ENCODE data around the gene DYNLT5.
"Not testable (repeated sequence)": the region's sequence is repeated elsewhere in the genome, so short reads cannot be mapped to it uniquely, and the experiment has no call there.

DYNLT5 gene

DNA sequence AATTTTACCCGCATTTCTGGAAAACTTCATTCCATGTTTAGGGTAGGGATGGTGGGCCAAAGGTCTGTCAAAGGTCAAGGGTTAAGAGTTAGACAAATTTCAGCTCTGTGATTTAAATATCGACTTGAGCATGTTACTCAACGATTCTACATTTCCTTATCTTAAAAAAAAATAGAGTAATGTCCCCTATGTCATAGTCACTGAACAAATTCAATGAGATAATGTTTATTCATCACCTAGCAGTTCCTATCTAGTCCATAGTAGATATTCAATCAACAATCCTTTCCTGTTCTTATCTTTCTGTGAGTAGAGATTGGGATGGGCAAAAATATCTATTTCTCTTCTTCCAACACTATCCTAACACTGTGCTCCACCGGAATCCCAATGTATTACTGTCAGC lies 1.1 kb upstream of the DYNLT5 start:
- DNase-seq: no peak

GRCh38 chr1:66752671-66753371 lies 562 bp downstream of the DYNLT5 start:
- no peak for DNase-seq

DNA sequence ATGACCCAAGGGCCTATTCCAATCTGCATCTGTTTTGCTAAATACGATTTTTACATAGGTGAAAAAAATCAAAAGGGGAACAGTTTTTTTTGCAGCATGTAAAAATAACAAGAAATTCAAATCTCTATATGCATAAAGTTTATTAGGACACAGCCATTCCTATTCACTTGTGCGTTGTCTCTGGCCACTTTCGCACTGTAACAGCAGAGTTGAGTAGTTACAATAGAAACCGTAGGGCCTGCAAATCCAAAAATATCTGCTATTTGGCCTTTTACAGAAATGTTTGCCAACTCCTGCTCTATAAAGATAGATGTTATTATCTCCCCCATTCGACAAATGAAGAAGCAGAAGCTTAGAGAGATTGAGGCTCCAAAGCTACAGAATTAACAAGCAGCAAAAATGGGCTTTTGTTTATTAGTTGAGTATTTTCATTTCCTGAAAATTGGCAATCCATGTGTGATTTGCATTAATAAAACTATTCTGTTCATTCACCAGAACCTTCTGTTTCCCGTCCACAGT lies 5.5 kb downstream of the DYNLT5 start:
- no peak for DNase-seq

DNA sequence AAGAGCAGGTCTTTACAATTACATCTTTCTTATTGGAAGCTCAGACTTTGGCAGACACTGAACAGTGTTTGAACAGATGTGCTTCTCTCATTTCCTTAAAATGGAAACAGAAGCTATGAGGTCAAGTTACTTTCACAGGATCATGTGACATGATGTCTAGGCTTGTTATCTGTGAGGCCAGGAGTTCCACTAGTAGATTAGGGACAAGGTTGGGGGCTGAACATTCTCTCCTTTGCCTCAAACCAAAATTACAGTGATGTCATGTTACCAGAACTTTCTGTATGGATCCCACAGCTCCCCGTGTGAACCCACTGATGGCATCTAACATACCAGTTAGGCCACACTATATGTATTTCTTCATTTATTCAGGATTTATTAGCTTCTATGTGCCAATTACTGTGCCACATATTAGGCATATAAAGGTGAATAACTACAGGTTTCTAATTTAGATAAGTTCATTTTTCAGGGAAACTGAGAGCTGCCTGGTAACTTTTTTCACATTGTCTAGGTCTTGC lies 6.0 kb downstream of the DYNLT5 start:
- DNase-seq: no peak

GRCh38 chr1:66760506-66760905 lies 8.2 kb downstream of the DYNLT5 start:
- no peak for DNase-seq

- DNase-seq: no peak
Observed at GRCh38 chr1:66761221-66761620, 9.0 kb downstream of the DYNLT5 start.

DNA sequence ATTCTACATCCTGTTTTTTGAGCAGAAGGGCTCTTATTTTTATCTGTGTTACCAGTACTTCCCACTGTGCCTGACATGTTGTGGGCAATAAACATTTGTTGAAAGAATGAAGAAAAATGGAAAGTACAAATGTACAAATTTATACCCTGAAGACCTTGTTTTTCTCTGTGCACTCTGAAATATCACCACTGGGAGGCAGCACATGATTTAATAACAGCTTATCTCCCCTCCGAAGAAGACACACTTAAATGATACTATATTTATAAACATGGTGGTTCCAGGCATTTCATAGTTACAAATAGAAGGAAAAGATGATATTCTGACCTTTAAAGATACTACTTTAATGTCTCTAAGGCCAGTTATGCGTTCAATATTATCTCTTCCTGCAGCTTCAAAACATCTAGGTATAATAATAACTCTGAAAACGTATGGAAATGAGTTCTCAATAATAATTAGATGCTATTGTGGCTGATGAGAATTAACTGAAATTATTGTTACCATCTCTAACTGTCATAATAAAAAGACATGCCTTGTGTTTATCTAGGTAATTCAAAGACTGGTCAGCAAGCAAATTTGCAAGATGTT lies 12.8 kb downstream of the DYNLT5 start:
- DNase-seq: peak; percentile 7 to 77 (median 21)

DNA sequence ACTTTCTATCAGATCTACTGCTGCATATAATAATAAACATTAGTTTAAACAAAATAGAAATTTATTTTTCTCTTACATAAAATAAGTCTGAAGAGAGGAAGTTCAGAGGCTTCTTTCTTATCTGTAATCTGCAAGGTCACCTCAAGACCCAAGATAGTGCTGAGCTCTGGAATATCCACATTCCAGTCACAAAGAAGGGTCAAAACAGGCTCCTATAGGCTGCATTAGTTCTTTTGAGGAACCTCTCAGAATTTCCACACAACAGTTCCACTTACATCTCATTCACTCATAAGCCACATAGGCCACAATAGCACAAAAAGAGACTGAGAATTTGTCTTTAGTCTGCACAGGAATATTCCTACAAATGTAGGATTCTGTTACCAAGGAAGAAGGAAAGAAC lies 15.4 kb downstream of the DYNLT5 start:
- DNase-seq: no peak

GRCh38 chr1:66768965-66769364 lies 16.7 kb downstream of the DYNLT5 start:
- DNase-seq: no peak

DNA sequence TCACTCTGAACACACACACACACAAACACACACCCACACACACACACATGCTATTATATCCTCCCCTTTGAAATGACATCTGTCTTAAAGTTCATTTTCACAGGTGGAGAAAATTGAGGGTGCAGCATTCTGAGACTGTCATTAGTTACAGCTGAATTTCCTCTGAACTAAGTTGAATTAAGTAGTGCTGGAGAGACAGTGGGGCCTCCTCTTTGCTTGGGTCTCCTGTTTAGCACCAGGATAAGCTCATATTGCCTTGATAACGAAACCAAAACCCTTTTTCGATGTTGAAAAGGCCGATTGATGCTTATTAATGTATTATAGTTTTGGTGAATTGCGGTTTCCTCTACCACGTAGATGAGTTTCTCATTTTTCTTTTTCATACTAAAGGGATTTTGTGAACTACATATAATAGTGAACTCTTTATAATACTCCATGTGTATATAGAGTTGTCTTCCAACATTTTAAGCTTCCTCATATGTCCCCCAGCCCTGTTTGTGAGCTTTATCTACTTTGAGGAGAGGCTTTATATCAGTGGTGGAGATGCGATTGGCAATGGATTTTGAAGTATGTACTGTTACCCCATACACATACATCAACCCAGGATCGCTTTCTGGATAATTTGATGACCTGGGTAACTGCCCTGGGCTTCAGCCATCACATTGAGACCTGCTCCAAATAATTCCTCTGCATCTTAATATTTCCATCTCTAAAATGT lies 17.4 kb downstream of the DYNLT5 start:
- peak in 3 of 6 experiments; percentile 11 to 50 (median 25) for DNase-seq

- no peak for DNase-seq
Observed at GRCh38 chr1:66770240-66770639, 18.0 kb downstream of the DYNLT5 start.

DNA sequence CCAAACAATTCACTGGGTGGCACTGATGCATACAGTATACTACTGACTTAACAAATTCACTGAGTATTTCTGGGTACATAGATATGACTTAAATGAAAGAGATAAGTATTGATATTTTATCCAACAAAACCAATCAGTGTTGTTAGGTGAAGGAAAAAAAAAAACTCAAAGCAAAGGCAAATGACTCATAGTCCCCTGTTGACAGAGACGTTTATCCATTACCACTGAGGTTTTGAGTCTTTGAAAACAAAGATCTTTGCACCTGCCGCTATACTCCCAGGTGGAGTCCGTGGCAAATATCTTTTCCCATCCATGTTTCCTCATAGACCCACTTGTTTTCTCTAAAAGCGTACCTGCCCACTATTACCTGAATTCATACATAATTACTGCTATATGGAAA lies 18.4 kb downstream of the DYNLT5 start:
- no peak for DNase-seq

DNA sequence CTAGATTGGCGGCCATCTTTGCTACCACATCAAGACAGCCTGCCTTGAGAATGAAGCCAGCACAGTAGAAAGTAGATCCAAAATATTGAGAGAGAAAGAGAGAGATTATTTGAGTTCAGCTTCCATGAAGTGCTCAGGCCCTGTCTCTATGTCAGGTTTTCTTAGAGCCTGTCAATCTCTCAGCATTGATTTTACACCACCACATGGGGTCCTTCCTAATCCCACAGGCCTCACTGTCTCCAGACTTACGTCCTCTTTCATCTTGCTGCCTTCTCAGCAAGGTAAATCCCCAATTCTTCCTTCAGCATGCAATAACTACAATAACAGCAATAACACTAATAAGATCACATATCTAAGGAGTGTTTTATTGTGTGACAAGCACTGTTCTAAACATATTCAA lies 21.0 kb downstream of the DYNLT5 start:
- no peak for DNase-seq

DNA sequence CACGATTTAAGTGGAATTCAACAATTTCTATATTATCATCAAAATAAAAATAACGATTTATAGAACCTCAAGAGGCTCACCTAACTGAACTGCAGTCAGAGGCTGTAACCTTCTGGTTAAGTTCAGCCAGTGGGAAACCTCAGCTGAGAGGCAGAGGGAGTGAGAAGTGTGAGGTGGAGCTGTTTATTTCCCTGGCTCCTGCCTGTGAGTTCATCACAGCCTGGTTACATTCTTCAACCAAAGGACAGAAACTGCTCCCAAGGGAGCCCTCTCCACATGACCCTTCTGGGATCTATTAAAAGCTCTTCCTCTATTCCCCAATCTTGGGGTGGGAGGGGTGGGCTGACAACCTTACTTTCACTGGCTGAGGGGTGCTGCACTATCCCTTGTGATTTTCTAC lies 22.2 kb downstream of the DYNLT5 start:
- no peak for DNase-seq

DNA sequence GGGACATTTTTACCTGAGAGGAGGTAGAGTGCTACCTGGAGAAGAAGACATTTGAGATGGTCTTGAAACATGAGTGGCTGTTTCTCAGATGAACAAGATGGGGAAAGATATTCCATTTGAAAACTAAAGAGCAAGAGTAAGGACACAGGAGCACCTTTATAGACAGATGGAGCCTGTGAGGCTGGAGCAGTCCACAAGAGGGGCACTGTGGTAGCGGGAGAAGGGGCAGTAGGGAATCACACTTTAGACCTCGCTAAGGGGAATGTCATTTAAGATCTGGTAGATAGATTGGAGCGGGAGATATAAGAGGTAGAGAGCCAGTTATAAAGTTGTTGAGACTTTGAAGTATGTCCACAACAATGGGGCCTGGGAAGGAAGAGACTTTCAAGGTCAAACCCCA lies 23.4 kb downstream of the DYNLT5 start:
- no peak for DNase-seq

DNA sequence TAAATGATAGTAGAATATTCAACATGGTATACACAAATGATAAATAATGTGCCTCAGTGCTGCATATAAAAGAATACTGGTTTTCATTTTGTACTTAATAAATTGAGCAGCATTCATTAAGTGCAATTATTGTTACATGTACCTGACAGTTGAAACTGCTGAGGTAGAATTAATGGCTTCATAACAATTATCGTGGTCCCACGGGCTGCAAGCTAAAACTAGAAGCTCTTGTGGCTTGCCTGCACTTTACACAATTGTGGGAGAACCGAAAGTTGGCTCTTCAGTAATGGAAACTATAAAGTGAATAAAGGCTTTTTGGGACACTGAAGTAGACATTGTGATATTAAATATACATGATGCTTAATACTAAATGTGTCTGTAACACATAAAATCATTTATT lies 25.6 kb downstream of the DYNLT5 start:
- DNase-seq: no peak

- no peak for DNase-seq
Observed at GRCh38 chr1:66778266-66778665, 26.0 kb downstream of the DYNLT5 start.

DNA sequence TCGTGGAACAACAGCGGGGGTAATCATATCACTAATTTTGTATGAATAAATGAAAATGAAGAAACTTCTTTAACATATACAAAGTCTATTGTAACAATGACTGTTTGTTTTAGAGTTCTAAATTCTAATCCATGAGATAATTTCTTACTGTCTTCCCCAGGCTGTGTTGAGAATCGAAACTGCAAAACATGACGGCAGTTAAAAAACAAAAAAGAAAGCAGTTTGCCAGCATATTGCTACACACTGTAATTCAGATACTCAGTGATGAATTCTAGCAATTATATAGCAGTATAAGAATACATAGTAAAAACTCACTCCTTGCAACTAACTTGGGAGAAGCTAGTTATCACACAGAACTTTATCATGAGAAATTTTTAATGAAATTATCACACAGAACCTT lies 26.7 kb downstream of the DYNLT5 start:
- no peak for DNase-seq

- DNase-seq: no peak
Observed at GRCh38 chr1:66779475-66780078, 27.3 kb downstream of the DYNLT5 start.

DNA sequence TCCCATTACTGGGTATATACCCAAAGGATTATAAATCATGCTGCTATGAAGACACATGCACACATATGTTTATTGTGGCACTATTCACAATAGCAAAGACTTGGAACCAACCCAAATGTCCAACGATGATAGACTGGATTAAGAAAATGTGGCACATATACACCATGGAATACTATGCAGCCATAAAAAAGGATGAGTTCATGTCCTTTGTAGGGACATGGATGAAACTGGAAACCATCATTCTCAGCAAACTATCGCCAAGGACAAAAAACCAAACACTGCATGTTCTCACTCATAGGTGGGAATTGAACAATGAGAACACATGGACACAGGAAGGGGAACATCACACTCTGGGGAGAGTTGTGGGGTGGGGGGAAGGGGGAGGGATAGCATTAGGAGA lies 33.5 kb downstream of the DYNLT5 start:
- not testable (repeated sequence) for DNase-seq

GRCh38 chr1:66787641-66788040 lies 35.4 kb downstream of the DYNLT5 start:
- no peak for DNase-seq

GRCh38 chr1:66788231-66788939 lies 36.1 kb downstream of the DYNLT5 start:
- DNase-seq: peak in 5 of 6 experiments; percentile 10 to 42 (median 24)
